Gastrocnemius medialis (tissue), 4 donors: ENCODE measurements around the gene C19orf18. TPM values are rescaled to one million over a fixed set of nuclear protein-coding genes. Genes with fewer than 3 reads are reported as not detected.
"Not testable (repeated sequence)": the region's sequence is repeated elsewhere in the genome, so short reads cannot be mapped to it uniquely, and the experiment has no call there.

Source experiments
- ATAC-seq, 2 donors: fragments of 150-250 bp; one replicate each; pipeline ENCODE4 v1.9.1; 2016
- DNase-seq, 2 donors: peaks; one replicate each; pipeline ENCODE4 v3.0.0-alpha.2; 2019
- H3K27ac ChIP-seq, 4 donors: fragments of 200-600 bp; sonication (generic); 1 replicate in 1 of 4; 2 replicates in 3 of 4; pipeline ENCODE4 v1.5.1; 2016 to 2018; ENCODE audit warnings: mild to moderate bottlenecking in 2 of 4, moderate library complexity in 1 of 4
- H3K27me3 ChIP-seq, 3 donors: fragments of 200-600 bp; sonication (generic) in 2 of 3; 1 replicate in 1 of 3; 2 replicates in 2 of 3; pipeline versions ENCODE4 v1.5.1 to v1.6.0; 2016 to 2019; ENCODE audit warnings: mild to moderate bottlenecking in 1 of 3, moderate library complexity in 1 of 3
- H3K36me3 ChIP-seq, 2 donors: fragments of 200-600 bp; sonication (generic) in 1 of 2; one replicate each; pipeline ENCODE4 v1.5.1; 2017 to 2018
- H3K4me1 ChIP-seq, 2 donors: fragments of 200-600 bp; sonication (generic) in 1 of 2; one replicate each; pipeline ENCODE4 v1.5.1; 2016 to 2017; ENCODE audit warnings: mild to moderate bottlenecking in 2 of 2
- H3K4me3 ChIP-seq, 4 donors: fragments of 200-600 bp; sonication (generic) in 3 of 4; 1 replicate in 1 of 4; 2 replicates in 3 of 4; pipeline ENCODE4 v1.5.1; 2016 to 2019; ENCODE audit warnings: mild to moderate bottlenecking in 2 of 4
- H3K9me3 ChIP-seq, 3 donors: fragments of 200-600 bp; sonication (generic) in 2 of 3; 1 replicate in 1 of 3; 2 replicates in 2 of 3; pipeline ENCODE4 v1.5.1; 2016 to 2019
- CTCF ChIP-seq, 5 experiments: fragments of 450-650 bp in 3 of 5; fragments of 200-600 bp in 2 of 5; sonication (generic) in 2 of 5; IDR thresholded peaks in 4 of 5; conservative IDR thresholded peaks in 1 of 5; 1 replicate in 4 of 5; 2 replicates in 1 of 5; pipeline ENCODE4 v1.5.1; 2016 to 2019; ENCODE audit warnings: antibody characterized with exemption in 5 of 5, mild to moderate bottlenecking in 3 of 5, moderate library complexity in 3 of 5
- POLR2A ChIP-seq, 2 donors: fragments of 450-650 bp; IDR thresholded peaks; one replicate each; pipeline ENCODE4 v1.6.1; 2017; ENCODE audit warnings: antibody characterized with exemption in 2 of 2, mild to moderate bottlenecking in 2 of 2, moderate library complexity in 2 of 2
- in situ Hi-C, 4 donors: fragments of 200-750 bp; cut with MboI; loops; one replicate each; pipeline versions ENCODE4 v1.15.0 to v1.8.0; 2017; ENCODE audit warnings: low sequenced_read_pairs in 4 of 4
- intact Hi-C: fragments of 100-400 bp; cut with DNase I; formaldehyde crosslinking; loops from one replicate; pipeline ENCODE4 v1.15.1; 2023; ENCODE audit warnings: low total_unique reads
- total RNA-seq, 4 donors: library from RNA; depleted of rRNA; stranded (reverse); fragments of >200 nt; gene quantifications; one replicate each; pipeline versions ENCODE4 v1.1.0 to v1.2.3, GENCODE V29; 2016

The C19orf18 gene
- total RNA-seq, 4 donors from 2014 or later: not detected

- peak; percentile 25 to 48 for DNase-seq
- in situ Hi-C loops (no loop called here), intact Hi-C loops (no loop called here)
- ATAC-seq: peak; percentile 99
- no peak for TF ChIP-seq POLR2A (IDR thresholded peaks at IDR 0.05)
- no peak for TF ChIP-seq CTCF (IDR thresholded peaks at IDR 0.05 in 4 of 5, conservative IDR thresholded peaks at IDR 0.05 in 1 of 5)
- Histone ChIP-seq H3K36me3 (peaks cover 7 to 62% of the 10 kb centered on the region in 2 donors), H3K4me3 (peak within 1 kb of the TSS; percentile 70 to 86 (median 76)), H3K27ac (peak within 1 kb of the TSS; percentile 51 to 80 (median 74)), H3K9me3 (peaks cover 6 to 32% (median 16%) of the 10 kb centered on the region in 3 donors), H3K4me1 (no peaks in the 10 kb centered on the region), H3K27me3 (no peaks in the 10 kb centered on the region)
Observed at GRCh38 chr19:57934820-57935665, 39.3 kb downstream of the C19orf18 start, which contains the start of gene ZNF418. Gene ZNF418, minus strand, starts transcription at chr19:57935402. Its CDS starts 1,580 bp downstream, at chr19:57933822.

GRCh38 chr19:57927587-57927986 lies 46.7 kb downstream of the C19orf18 start:
- Histone ChIP-seq H3K27ac (no peak overlapping the region), H3K9me3 (peaks cover 0 to 26% (median 15%) of the 10 kb centered on the region in 3 donors), H3K27me3 (no peaks in the 10 kb centered on the region), H3K4me1 (no peaks in the 10 kb centered on the region), H3K4me3 (no peak overlapping the region), H3K36me3 (peaks cover 0 to 76% of the 10 kb centered on the region in 2 donors)
- DNase-seq: no peak
- intact Hi-C loops: no loop called here
- ATAC-seq: no peak
- in situ Hi-C loops: no loop called here
- TF ChIP-seq POLR2A (IDR thresholded peaks at IDR 0.05) (no peak), CTCF (IDR thresholded peaks at IDR 0.05 in 4 of 5, conservative IDR thresholded peaks at IDR 0.05 in 1 of 5) (no peak)

DNA sequence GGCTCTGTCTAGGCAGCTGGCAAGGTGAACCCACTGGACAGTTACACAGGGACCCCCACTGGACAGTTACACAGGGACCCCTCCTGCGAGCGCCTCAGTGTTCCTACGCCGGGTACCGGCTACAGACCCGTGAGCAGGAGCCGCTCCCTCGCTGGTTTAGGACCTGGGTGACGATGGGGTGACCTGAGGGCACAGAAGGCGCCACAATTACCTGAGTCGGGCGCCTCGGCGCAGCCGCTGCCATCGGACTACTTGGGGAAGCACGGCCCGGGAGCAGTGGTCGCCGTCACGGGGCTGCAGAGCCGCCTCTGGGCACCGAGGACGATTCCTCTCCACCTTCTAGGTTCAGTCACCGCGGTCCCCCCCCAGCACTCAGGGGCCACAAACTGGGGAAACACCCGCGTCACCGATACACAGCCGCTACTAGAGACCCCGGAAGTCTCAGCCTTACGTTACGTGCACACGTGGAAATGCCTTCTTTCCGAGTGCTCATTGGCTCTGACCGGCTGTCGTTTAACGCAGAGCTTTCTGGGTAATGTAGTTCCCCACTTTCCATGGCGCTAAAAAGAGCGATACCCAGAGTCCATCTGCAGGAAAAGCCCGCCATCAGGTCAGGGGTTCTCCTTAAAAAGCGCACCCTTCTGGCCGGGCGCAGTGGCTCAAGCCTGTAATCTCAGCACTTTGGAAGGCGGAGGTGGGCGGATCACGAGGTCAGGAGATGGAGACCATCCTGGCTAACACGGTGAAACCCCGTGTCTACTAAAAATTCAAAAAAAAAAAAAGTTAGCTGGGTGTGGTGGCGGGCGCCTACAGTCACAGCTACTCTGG lies 58.0 kb downstream of the C19orf18 start, which contains the start of gene ZNF417:
TSS of gene ZNF417 (minus strand) at position 425 of the 828 bp plus-strand sequence. CDS start at position 244, 181 bp downstream.
- not testable (repeated sequence) for H3K9me3 ChIP-seq, H3K27me3 ChIP-seq
- DNase-seq (peak; percentile 74 to 83), ATAC-seq (peak; percentile 100)
- TF ChIP-seq POLR2A (IDR thresholded peaks at IDR 0.05): peak; percentile 16 to 56
- TF ChIP-seq CTCF (IDR thresholded peaks at IDR 0.05 in 4 of 5, conservative IDR thresholded peaks at IDR 0.05 in 1 of 5): peak in 2 of 5 experiments; percentile 13 to 25
- in situ Hi-C loops: loop anchor here in 2 of 4 donors (25.0 kb wide), 1 partner anchor 179 kb away; the partner anchor contains the start of genes ZNF671 (in 2 of the 2) and ZNF776 (in 2 of the 2)
- Histone ChIP-seq H3K36me3 (peaks cover 0 to 28% of the 10 kb centered on the region in 2 donors), H3K27ac (peak within 1 kb of the TSS; percentile 79 to 89 (median 84)), H3K4me1 (peaks cover 10 to 11% of the 10 kb centered on the region in 2 donors), H3K4me3 (peak within 1 kb of the TSS; percentile 72 to 96 (median 92))
- intact Hi-C loops: loop anchor here (1.0 to 2.0 kb wide), 3 partner anchors 86 to 338 kb away; partner anchors contain the start of genes ZNF416 and ZNF606

DNA sequence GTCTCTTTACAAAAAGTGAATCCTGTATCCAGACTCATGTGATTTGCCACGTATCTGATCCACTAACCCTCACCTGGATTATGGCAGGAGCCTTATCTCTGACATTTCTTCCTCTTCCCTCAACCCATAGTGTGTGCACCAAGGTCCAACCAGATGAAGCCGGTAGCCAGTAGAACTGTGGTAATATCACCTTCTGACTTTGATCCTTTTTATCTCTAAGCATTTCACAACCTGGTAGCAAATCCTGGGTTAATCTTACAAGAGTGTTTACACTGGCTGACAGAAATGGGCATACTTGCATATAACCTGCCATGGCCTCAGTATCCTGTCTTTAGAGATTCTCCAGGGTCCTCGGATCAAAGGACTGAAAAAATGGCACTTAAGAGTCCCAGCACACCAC lies 59.8 kb downstream of the C19orf18 start:
- H3K27ac ChIP-seq: no peak overlapping the region
- TF ChIP-seq CTCF (IDR thresholded peaks at IDR 0.05 in 4 of 5, conservative IDR thresholded peaks at IDR 0.05 in 1 of 5) (no peak), POLR2A (IDR thresholded peaks at IDR 0.05) (no peak)
- H3K4me1 ChIP-seq: peaks cover 10 to 11% of the 10 kb centered on the region in 2 donors
- in situ Hi-C loops: loop anchor here in 2 of 4 donors (25.0 kb wide), 1 partner anchor 177 kb away; the partner anchor contains the start of genes ZNF671 (in 2 of the 2) and ZNF776 (in 2 of the 2)
- no peak for DNase-seq
- no peaks in the 10 kb centered on the region for H3K27me3 ChIP-seq
- no peaks in the 10 kb centered on the region for H3K9me3 ChIP-seq
- ATAC-seq: no peak
- H3K36me3 ChIP-seq: peaks cover 0 to 28% of the 10 kb centered on the region in 2 donors
- intact Hi-C loops: no loop called here
- H3K4me3 ChIP-seq: no peak overlapping the region
